HEK293 (cell line): Measurements from ENCODE around the gene SH2D1A.

Experiments
- CTCF ChIA-PET: fragments of 350-600 bp; formaldehyde crosslinking; extraction: SDS; loops from one replicate; lab custom pipeline; 2021; ENCODE audit warnings: antibody characterized with exemption; lab: Yijun Ruan, JAX
- POLR2A ChIA-PET: fragments of 300-600 bp; formaldehyde crosslinking; extraction: SDS; loops from one replicate; lab custom pipeline; 2020; ENCODE audit warnings: antibody characterized with exemption, inconsistent platforms; lab: Yijun Ruan, JAX
- H3K27ac ChIP-seq: fragments of 200-500 bp; sonication (Bioruptor generic); 2 replicates; pipeline ENCODE4 v1.5.1; 2014; ENCODE audit warnings: low read depth, low read length, control low read depth, inconsistent platforms; ENCODE audit errors: extremely low read depth
- H3K36me3 ChIP-seq, 2 experiments: fragments of 200-500 bp in 1 of 2; sonication (Bioruptor generic) in 1 of 2; 1 replicate in 1 of 2; 2 replicates in 1 of 2; pipeline ENCODE4 v1.5.1; 2014 to 2017; ENCODE audit warnings: inconsistent platforms in 2 of 2, low read length in 2 of 2; ENCODE audit not compliant: control insufficient read depth in 2 of 2, insufficient read depth in 1 of 2
- H3K4me1 ChIP-seq: fragments of 200-500 bp; sonication (Bioruptor generic); 2 replicates; pipeline ENCODE4 v1.5.1; 2014; ENCODE audit warnings: mild to moderate bottlenecking, low read length, inconsistent platforms; ENCODE audit not compliant: control insufficient read depth, insufficient read depth
- H3K4me3 ChIP-seq: 2 replicates; pipeline ENCODE4 v1.5.1; 2011; ENCODE audit warnings: low read depth, mild to moderate bottlenecking, control low read depth, low read length, moderate library complexity
- H3K9me3 ChIP-seq: fragments of 200-500 bp; sonication (Bioruptor generic); 2 replicates; pipeline ENCODE4 v1.5.1; 2014; ENCODE audit warnings: low read depth, low read length, inconsistent platforms; ENCODE audit not compliant: control insufficient read depth, insufficient read depth
- GFI1B ChIP-seq: fragments of 450-650 bp; formaldehyde crosslinking; IDR thresholded peaks from 2 replicates; pipeline ENCODE4 v1.5.1; 2016; ENCODE audit warnings: missing biosample characterization, missing genetic modification characterization
- KLF16 ChIP-seq: fragments of 450-650 bp; formaldehyde crosslinking; IDR thresholded peaks from 2 replicates; pipeline ENCODE4 v1.5.1; 2017; ENCODE audit warnings: missing biosample characterization, missing genetic modification characterization
- KLF17 ChIP-seq: fragments of 450-650 bp; formaldehyde crosslinking; IDR thresholded peaks from 2 replicates; pipeline ENCODE4 v1.5.1; 2016; ENCODE audit warnings: missing biosample characterization, missing genetic modification characterization
- MYNN ChIP-seq: fragments of 450-650 bp; formaldehyde crosslinking; IDR thresholded peaks from 2 replicates; pipeline ENCODE4 v1.5.1; 2016; ENCODE audit warnings: missing biosample characterization, missing genetic modification characterization, borderline replicate concordance
- PRDM2 ChIP-seq: fragments of 450-650 bp; formaldehyde crosslinking; IDR thresholded peaks from 2 replicates; pipeline ENCODE4 v1.5.1; 2016; ENCODE audit warnings: missing biosample characterization, missing genetic modification characterization, borderline replicate concordance
- SP3 ChIP-seq: fragments of 450-650 bp; formaldehyde crosslinking; IDR thresholded peaks from 2 replicates; pipeline ENCODE4 v1.5.1; 2016; ENCODE audit warnings: missing biosample characterization, missing genetic modification characterization
- YY1 ChIP-seq: fragments of 450-650 bp; formaldehyde crosslinking; IDR thresholded peaks from 2 replicates; pipeline ENCODE4 v1.5.1; 2018; ENCODE audit warnings: missing biosample characterization, missing genetic modification characterization
- ZBTB1 ChIP-seq: fragments of 450-650 bp; formaldehyde crosslinking; IDR thresholded peaks from 2 replicates; pipeline ENCODE4 v1.5.1; 2016; ENCODE audit warnings: missing biosample characterization, missing genetic modification characterization
- ZBTB21 ChIP-seq: fragments of 450-650 bp; formaldehyde crosslinking; IDR thresholded peaks from 2 replicates; pipeline ENCODE4 v1.5.1; 2017; ENCODE audit warnings: missing biosample characterization, missing genetic modification characterization
- ZNF157 ChIP-seq: fragments of 450-650 bp; formaldehyde crosslinking; IDR thresholded peaks from 2 replicates; pipeline ENCODE4 v1.5.1; 2016; ENCODE audit warnings: missing biosample characterization, missing genetic modification characterization
- ZNF202 ChIP-seq: fragments of 450-650 bp; formaldehyde crosslinking; IDR thresholded peaks from 2 replicates; pipeline ENCODE4 v1.5.1; 2016; ENCODE audit warnings: missing biosample characterization, missing genetic modification characterization, borderline replicate concordance
- ZNF211 ChIP-seq: fragments of 450-650 bp; formaldehyde crosslinking; IDR thresholded peaks from 2 replicates; pipeline ENCODE4 v1.5.1; 2016; ENCODE audit warnings: low read depth, missing biosample characterization, missing genetic modification characterization
- ZNF239 ChIP-seq: fragments of 450-650 bp; formaldehyde crosslinking; IDR thresholded peaks from 2 replicates; pipeline ENCODE4 v1.5.1; 2016; ENCODE audit warnings: missing biosample characterization, missing genetic modification characterization
- ZNF280C ChIP-seq: fragments of 450-650 bp; formaldehyde crosslinking; IDR thresholded peaks from 2 replicates; pipeline ENCODE4 v1.5.1; 2016; ENCODE audit warnings: missing biosample characterization, missing genetic modification characterization
- ZNF302 ChIP-seq: fragments of 450-650 bp; formaldehyde crosslinking; IDR thresholded peaks from 2 replicates; pipeline ENCODE4 v1.5.1; 2016; ENCODE audit warnings: missing biosample characterization, missing genetic modification characterization, low read depth
- ZNF324 ChIP-seq: fragments of 450-650 bp; formaldehyde crosslinking; IDR thresholded peaks from 2 replicates; pipeline ENCODE4 v1.5.1; 2016; ENCODE audit warnings: missing biosample characterization, missing genetic modification characterization
- ZNF341 ChIP-seq: fragments of 450-650 bp; formaldehyde crosslinking; IDR thresholded peaks from 2 replicates; pipeline ENCODE4; 2016; ENCODE audit warnings: low read depth, missing biosample characterization, missing genetic modification characterization
- ZNF350 ChIP-seq: fragments of 450-650 bp; formaldehyde crosslinking; IDR thresholded peaks from 2 replicates; pipeline ENCODE4 v1.5.0; 2017; ENCODE audit warnings: missing biosample characterization, mild to moderate bottlenecking, missing genetic modification characterization
- ZNF354C ChIP-seq: fragments of 450-650 bp; formaldehyde crosslinking; IDR thresholded peaks from 2 replicates; pipeline ENCODE4 v1.5.1; 2016; ENCODE audit warnings: missing biosample characterization, missing genetic modification characterization, low read depth, borderline replicate concordance
- ZNF362 ChIP-seq: fragments of 450-650 bp; formaldehyde crosslinking; IDR thresholded peaks from 2 replicates; pipeline ENCODE4 v1.5.1; 2016; ENCODE audit warnings: missing biosample characterization, missing genetic modification characterization
- ZNF366 ChIP-seq: fragments of 450-650 bp; formaldehyde crosslinking; conservative IDR thresholded peaks from 2 replicates; pipeline ENCODE4 v1.5.1; 2016; ENCODE audit warnings: missing biosample characterization, missing genetic modification characterization
- ZNF48 ChIP-seq: fragments of 450-650 bp; formaldehyde crosslinking; IDR thresholded peaks from 2 replicates; pipeline ENCODE4 v1.5.1; 2016; ENCODE audit warnings: missing biosample characterization, missing genetic modification characterization
- ZNF530 ChIP-seq: fragments of 450-650 bp; formaldehyde crosslinking; IDR thresholded peaks from 2 replicates; pipeline ENCODE4 v1.5.1; 2016; ENCODE audit warnings: low read depth, missing biosample characterization, missing genetic modification characterization
- ZNF558 ChIP-seq: fragments of 450-650 bp; formaldehyde crosslinking; IDR thresholded peaks from 2 replicates; pipeline ENCODE4 v1.5.1; 2016; ENCODE audit warnings: missing biosample characterization, missing genetic modification characterization
- ZNF596 ChIP-seq: fragments of 450-650 bp; IDR thresholded peaks from 2 replicates; pipeline ENCODE4 v1.5.0; 2018; ENCODE audit warnings: missing biosample characterization, mild to moderate bottlenecking, missing genetic modification characterization, moderate library complexity
- ZNF670 ChIP-seq: fragments of 450-650 bp; formaldehyde crosslinking; IDR thresholded peaks from 2 replicates; pipeline ENCODE4 v1.5.1; 2016; ENCODE audit warnings: missing biosample characterization, missing genetic modification characterization, low read depth
- ZNF677 ChIP-seq: fragments of 450-650 bp; IDR thresholded peaks from 2 replicates; pipeline ENCODE4 v1.5.0; 2018; ENCODE audit warnings: missing biosample characterization, mild to moderate bottlenecking, missing genetic modification characterization, moderate library complexity

Gene SH2D1A

GRCh38 chrX:124395145-124395880, 49.0 kb downstream of the SH2D1A start:
- H3K4me3 ChIP-seq: no peak overlapping the region
- no peaks in the 10 kb centered on the region for H3K36me3 ChIP-seq
- ChIA-PET POLR2A (no interaction called here), CTCF (interaction anchor here (1.0 to 1.3 kb wide), 2 partner anchors 11 to 35 kb away, joined by 3 to 8 read pairs; no protein-coding TSS in a partner anchor)
- no peak for TF ChIP-seq ZBTB1
- no peak for TF ChIP-seq SP3 (tag by site-specific recombination)
- no peak for TF ChIP-seq ZNF366 (tag by site-specific recombination)
- TF ChIP-seq ZNF362 (tag by site-specific recombination): no peak
- no peak for TF ChIP-seq ZNF202 (tag by site-specific recombination)
- no peak for TF ChIP-seq ZNF596 (tag by site-specific recombination)
- TF ChIP-seq ZNF302 (tag by site-specific recombination): no peak
- no peak for TF ChIP-seq ZNF157 (tag by site-specific recombination)
- TF ChIP-seq GFI1B: no peak
- no peak for TF ChIP-seq ZNF324
- TF ChIP-seq ZNF239 (tag by site-specific recombination): no peak
- no peak for TF ChIP-seq ZNF670 (tag by site-specific recombination)
- no peak for TF ChIP-seq ZNF341
- H3K27ac ChIP-seq: no peak overlapping the region
- H3K9me3 ChIP-seq: no peaks in the 10 kb centered on the region
- no peaks in the 10 kb centered on the region for H3K4me1 ChIP-seq

GRCh38 chrX:124401696-124402095, 55.3 kb downstream of the SH2D1A start:
- no peaks in the 10 kb centered on the region for H3K9me3 ChIP-seq
- H3K4me3 ChIP-seq: no peak overlapping the region
- no peak overlapping the region for H3K27ac ChIP-seq
- POLR2A ChIA-PET: no interaction called here
- H3K36me3 ChIP-seq: no peaks in the 10 kb centered on the region
- H3K4me1 ChIP-seq: no peaks in the 10 kb centered on the region
- CTCF ChIA-PET: interaction anchor here (0.5 to 1.3 kb wide), 3 partner anchors 10 to 221 kb away, joined by 3 to 5 read pairs (median 4); no protein-coding TSS in a partner anchor
- TF ChIP-seq KLF16 (no peak), ZNF558 (tag by site-specific recombination) (no peak), ZNF350 (no peak), PRDM2 (tag by site-specific recombination) (no peak), ZNF677 (no peak), YY1 (no peak), ZNF211 (tag by site-specific recombination) (no peak), ZNF530 (tag by site-specific recombination) (no peak), ZNF354C (tag by site-specific recombination) (no peak), KLF17 (no peak), ZNF48 (tag by site-specific recombination) (no peak), MYNN (no peak), ZNF280C (tag by site-specific recombination) (no peak), ZBTB21 (no peak)
